HPDE6-E6E7 (cell line): ENCODE results near the gene ADRA1B.
"Not testable (repeated sequence)": the region's sequence is repeated elsewhere in the genome, so short reads cannot be mapped to it uniquely, and the experiment has no call there.

Experiments
- DNase-seq: peaks from one replicate; pipeline ENCODE4 v3.0.0; 2011; ENCODE audit warnings: missing footprints; ENCODE audit errors: extremely low spot score

The ADRA1B gene

GRCh38 chr5:159965838-159966128 lies 49.5 kb downstream of the ADRA1B start:
- not testable (repeated sequence) for DNase-seq

GRCh38 chr5:159969966-159970365 lies 53.7 kb downstream of the ADRA1B start:
- no peak for DNase-seq

GRCh38 chr5:159971038-159971437 lies 54.8 kb downstream of the ADRA1B start:
- DNase-seq: no peak

GRCh38 chr5:159971514-159971913 lies 55.2 kb downstream of the ADRA1B start:
- no peak for DNase-seq

- DNase-seq: no peak
Observed at GRCh38 chr5:159971931-159972461, 55.7 kb downstream of the ADRA1B start.

GRCh38 chr5:159972538-159973362 lies 56.5 kb downstream of the ADRA1B start:
- no peak for DNase-seq

GRCh38 chr5:159975462-159976019 lies 59.3 kb downstream of the ADRA1B start:
- DNase-seq: peak; percentile 21

GRCh38 chr5:159976921-159977320 lies 60.6 kb downstream of the ADRA1B start:
- no peak for DNase-seq

GRCh38 chr5:159978358-159978757 lies 62.1 kb downstream of the ADRA1B start:
- no peak for DNase-seq

- peak; percentile 60 for DNase-seq
Observed at GRCh38 chr5:159982421-159983173, 66.3 kb downstream of the ADRA1B start.

- peak; percentile 79 for DNase-seq
Observed at GRCh38 chr5:159987031-159987674, 70.9 kb downstream of the ADRA1B start.

GRCh38 chr5:159990506-159990905 lies 74.2 kb downstream of the ADRA1B start:
- DNase-seq: no peak

- DNase-seq: no peak
Observed at GRCh38 chr5:159992566-159992965, 76.3 kb downstream of the ADRA1B start.

- DNase-seq: no peak
Observed at GRCh38 chr5:159993194-159993593, 76.9 kb downstream of the ADRA1B start.

GRCh38 chr5:159995907-159996306 lies 79.6 kb downstream of the ADRA1B start:
- DNase-seq: no peak

- no peak for DNase-seq
Observed at GRCh38 chr5:160001457-160001856, 85.2 kb downstream of the ADRA1B start.

GRCh38 chr5:160007514-160007913 lies 91.2 kb downstream of the ADRA1B start:
- DNase-seq: no peak

GRCh38 chr5:160008529-160008876 lies 92.2 kb downstream of the ADRA1B start:
- not testable (repeated sequence) for DNase-seq

- peak; percentile 97 for DNase-seq
Observed at GRCh38 chr5:160008877-160009590, 92.8 kb downstream of the ADRA1B start, which contains the start of gene TTC1. TSS of gene TTC1 (plus strand) at chr5:160009139. CDS start at chr5:160010529, 1,390 bp downstream.

GRCh38 chr5:160009591-160009989 lies 93.3 kb downstream of the ADRA1B start:
- no peak for DNase-seq

GRCh38 chr5:160011471-160011870 lies 95.2 kb downstream of the ADRA1B start:
- no peak for DNase-seq
